ENCODE data around the gene VAMP5.
"Not testable (repeated sequence)": the region's sequence is repeated elsewhere in the genome, so short reads cannot be mapped to it uniquely, and the experiment has no call there.

The VAMP5 gene

DNA sequence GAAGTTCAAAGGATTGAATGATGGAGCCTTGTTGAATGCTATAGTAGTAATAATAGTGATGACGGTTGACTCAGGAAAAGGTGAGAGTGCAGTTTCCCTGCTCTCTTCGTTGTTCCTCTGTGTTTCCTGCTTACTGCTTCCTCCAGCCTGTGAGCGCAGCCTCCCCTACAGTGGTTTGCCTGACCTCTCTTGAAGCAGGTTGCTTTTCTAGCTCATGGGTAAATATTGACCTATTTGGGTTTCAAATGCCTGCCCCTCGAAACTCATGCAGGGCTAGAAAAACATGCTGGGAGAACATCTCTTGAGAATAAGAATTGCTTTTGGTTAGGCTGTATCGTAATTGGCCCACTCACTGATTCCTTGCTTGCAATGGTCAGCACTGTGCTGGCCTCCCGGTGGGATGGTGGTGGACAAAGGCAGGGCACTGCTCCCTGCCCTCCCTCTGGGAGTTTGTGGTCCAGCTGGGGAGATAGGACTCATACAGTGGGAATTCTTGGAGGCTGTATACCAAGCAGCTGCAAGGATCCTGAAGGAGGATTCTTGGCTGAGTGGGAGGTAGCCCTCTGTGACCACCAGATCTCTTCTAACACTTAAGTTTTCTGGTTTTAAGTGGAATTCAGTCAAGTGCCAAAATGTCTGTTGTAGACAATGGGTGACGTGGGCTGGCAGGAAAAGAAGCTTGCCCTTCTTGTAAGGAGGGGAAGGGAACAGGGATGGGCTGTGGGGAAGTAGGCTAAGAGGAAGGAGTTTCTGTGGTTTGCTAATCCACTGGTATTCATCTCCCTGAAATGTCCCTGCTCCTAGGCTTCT is 6.0 kb downstream of the VAMP5 start:
- H3K4me3 ChIP-seq (ENCODE audit: low read depth, low read length), result no peak overlapping the region
- DNase-seq (ENCODE audit: low read depth), result peak; percentile 100
- in situ Hi-C loops (cut with HindIII; ENCODE audit: low sequenced_read_pairs), result no loop called here
- TF ChIP-seq, protein P1, sequence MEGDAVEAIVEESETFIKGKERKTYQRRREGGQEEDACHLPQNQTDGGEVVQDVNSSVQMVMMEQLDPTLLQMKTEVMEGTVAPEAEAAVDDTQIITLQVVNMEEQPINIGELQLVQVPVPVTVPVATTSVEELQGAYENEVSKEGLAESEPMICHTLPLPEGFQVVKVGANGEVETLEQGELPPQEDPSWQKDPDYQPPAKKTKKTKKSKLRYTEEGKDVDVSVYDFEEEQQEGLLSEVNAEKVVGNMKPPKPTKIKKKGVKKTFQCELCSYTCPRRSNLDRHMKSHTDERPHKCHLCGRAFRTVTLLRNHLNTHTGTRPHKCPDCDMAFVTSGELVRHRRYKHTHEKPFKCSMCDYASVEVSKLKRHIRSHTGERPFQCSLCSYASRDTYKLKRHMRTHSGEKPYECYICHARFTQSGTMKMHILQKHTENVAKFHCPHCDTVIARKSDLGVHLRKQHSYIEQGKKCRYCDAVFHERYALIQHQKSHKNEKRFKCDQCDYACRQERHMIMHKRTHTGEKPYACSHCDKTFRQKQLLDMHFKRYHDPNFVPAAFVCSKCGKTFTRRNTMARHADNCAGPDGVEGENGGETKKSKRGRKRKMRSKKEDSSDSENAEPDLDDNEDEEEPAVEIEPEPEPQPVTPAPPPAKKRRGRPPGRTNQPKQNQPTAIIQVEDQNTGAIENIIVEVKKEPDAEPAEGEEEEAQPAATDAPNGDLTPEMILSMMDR (IDR thresholded peaks at IDR 0.05; ENCODE audit: low read depth, low read length, missing control alignments), result no peak

DNA sequence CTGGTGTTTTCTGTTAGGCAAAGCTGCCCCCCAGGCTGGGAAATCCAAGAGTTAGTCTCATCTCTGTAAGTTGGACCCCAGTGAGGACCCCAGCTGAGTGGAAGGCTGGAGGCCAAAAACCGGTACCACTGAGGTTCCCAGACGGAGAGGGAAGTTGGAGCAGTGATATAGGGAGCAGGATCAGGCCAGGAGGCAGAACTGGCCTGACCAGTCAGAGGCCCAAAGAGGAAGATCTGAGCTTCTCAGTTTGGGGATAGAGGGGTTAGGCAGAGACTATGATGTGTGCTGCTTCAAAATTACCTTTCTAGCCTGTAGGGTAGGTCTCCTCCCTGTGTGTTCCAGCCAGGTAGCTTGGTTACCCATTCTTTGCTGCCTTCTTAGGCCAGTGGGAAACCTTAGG is 6.7 kb downstream of the VAMP5 start:
- peak overlapping the region; percentile 4 for H3K4me3 ChIP-seq (ENCODE audit: low read depth, low read length)
- in situ Hi-C loops (cut with HindIII; ENCODE audit: low sequenced_read_pairs), result no loop called here
- TF ChIP-seq, protein P1 (IDR thresholded peaks at IDR 0.05; ENCODE audit: low read depth, low read length, missing control alignments), result no peak

DNA sequence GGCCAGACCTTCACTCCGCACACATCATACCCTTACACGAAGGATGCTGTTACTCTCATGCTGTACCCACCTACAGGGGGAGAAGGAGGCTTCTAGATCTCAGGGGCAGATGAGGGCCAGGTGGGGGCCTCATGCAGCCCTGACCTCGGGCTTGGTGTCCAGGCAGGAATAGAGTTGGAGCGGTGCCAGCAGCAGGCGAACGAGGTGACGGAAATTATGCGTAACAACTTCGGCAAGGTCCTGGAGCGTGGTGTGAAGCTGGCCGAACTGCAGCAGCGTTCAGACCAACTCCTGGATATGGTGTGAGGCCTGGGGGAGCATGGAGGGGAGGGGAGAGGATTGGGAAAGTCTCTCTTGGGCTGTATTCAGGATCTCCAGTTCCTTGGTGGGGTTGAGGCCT is 7.3 kb downstream of the VAMP5 start:
- TF ChIP-seq, protein P1 (IDR thresholded peaks at IDR 0.05; ENCODE audit: low read depth, low read length, missing control alignments), result no peak
- H3K4me3 ChIP-seq (ENCODE audit: low read depth, low read length), result no peak overlapping the region
- in situ Hi-C loops (cut with HindIII; ENCODE audit: low sequenced_read_pairs), result no loop called here
- no peak for DNase-seq (ENCODE audit: low read depth)

More for the DNA sequence above, 6.7 kb downstream of the VAMP5 start:
- DNase-seq (ENCODE audit: low read depth), result no peak

DNA sequence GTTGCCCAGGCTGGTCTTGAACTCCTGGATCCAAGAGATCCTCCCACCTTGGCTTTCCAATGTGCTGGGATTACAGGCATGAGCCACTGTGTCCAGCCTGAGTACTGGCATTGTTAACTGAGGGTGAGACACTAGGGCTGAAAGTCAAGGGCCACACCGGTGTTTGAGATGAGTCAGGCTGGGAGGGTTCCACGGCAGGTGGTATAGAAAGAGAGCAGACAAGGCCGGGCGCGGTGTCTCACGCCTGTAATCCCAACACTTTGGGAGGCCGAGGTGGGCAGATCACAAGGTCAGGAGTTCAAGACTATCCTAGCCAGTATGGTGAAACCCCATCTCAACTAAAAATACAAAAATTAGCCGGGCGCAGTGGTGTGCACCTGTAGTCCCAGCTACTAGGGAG is 8.1 kb downstream of the VAMP5 start:
- H3K4me3 ChIP-seq (ENCODE audit: low read depth, low read length); in situ Hi-C loops (cut with HindIII; ENCODE audit: low sequenced_read_pairs); DNase-seq (ENCODE audit: low read depth): not testable (repeated sequence)

DNA sequence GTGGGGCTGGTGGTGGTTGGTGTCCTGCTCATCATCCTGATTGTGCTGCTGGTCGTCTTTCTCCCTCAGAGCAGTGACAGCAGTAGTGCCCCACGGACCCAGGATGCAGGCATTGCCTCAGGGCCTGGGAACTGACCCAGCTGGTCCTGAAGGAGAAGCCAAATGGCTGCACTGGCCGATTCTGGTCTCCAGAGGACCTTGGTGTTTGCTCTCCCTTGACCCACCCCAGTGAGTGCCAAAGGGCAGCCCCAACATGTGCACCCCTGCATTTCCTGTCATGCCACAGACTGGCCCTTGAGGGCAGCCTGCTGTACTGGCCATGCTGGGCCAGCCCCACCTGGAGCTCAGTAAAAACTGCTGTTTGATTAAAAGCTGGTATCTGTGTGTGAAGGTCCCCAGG is 8.8 kb downstream of the VAMP5 start:
- H3K4me3 ChIP-seq (ENCODE audit: low read depth, low read length), result no peak overlapping the region
- in situ Hi-C loops (cut with HindIII; ENCODE audit: low sequenced_read_pairs), result no loop called here
- DNase-seq (ENCODE audit: low read depth), result no peak
- TF ChIP-seq, protein P1 (IDR thresholded peaks at IDR 0.05; ENCODE audit: low read depth, low read length, missing control alignments), result no peak

DNA sequence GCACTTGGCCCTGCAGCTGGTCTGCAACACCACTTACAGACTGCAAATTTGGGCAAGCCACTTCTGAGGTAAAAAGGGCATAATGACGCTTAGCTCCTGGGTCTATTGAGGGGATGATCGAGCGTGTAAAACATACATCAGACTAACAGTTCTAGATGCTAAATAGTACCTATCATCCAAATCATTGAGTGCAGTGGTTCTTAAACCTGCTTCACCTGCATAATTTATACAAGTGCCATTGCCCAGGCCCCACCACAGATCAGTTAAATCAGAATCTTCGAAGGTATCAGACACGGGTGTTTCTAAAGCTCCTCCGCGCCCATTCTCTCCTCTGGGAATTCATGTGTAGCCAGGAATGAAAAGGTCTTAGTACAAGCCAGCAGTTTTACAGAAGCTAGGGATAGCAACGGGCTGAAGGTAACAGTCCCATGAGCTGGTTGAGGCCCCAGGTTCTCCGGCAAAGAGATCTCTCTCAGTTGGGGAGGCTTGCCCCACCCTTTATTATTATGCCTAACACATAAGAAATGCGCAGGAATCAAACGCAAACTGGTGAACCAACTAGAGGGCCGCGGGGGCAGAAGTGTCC is 10.6 kb downstream of the VAMP5 start:
- DNase-seq (ENCODE audit: low read depth), result no peak
- peak overlapping the region; percentile 86 for H3K4me3 ChIP-seq (ENCODE audit: low read depth, low read length)
- in situ Hi-C loops (cut with HindIII; ENCODE audit: low sequenced_read_pairs), result no loop called here
- TF ChIP-seq, protein P1 (IDR thresholded peaks at IDR 0.05; ENCODE audit: low read depth, low read length, missing control alignments), result no peak
